ENCODE data around the gene MAP3K6.
"Not testable (repeated sequence)": the region's sequence is repeated elsewhere in the genome, so short reads cannot be mapped to it uniquely, and the experiment has no call there.

MAP3K6 gene

DNA sequence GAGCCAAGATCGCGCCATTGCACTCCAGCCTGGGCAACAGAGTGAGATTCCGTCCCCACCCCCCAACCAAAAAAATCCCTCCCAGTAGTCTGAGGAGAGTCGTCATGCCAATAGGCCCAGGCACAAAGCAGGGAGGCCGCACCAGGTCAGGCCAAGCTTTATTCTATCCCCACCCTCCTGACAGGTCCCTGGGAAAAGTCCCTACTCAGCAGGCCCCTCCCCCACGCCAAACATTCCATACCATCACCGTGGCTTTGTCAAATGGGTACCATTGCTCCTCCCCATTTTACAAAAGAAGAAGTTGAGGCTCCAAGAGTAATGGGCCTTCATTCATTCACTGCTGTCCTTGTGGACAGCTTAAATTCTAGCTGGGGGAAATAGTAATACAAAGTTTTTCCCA lies 31.0 kb upstream of the MAP3K6 start:
- no peak for DNase-seq (ENCODE audit: low spot score)

- no peak for DNase-seq (ENCODE audit: low spot score)
These were observed 30.3 kb upstream of the MAP3K6 start for GRCh38 chr1:27397110-27397509.

- peak; percentile 86 for DNase-seq (ENCODE audit: low spot score)
These were observed 28.9 kb upstream of the MAP3K6 start for GRCh38 chr1:27395441-27396195.

DNA sequence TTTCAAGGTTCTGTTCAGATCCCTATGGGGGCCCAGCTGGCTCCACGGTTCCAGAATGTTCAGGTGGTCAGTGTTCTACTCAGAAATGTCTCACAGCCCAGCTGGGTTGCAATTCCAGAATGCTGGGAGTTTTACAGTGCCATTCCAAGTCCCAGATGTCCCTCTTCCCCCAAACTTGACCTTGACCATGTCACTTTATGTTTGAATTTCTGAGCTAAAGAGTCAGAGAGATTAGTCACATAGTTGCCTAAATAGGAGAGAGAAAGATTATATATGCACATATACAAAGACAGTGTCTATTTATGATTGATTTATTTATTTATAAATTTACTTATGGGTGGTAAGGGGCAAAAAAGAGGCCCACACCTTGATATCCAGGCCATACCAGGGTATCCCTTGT lies 28.2 kb upstream of the MAP3K6 start:
- DNase-seq (ENCODE audit: low spot score), result peak; percentile 69

- DNase-seq (ENCODE audit: low spot score), result no peak
These were observed 27.5 kb upstream of the MAP3K6 start for GRCh38 chr1:27394282-27394658.

- no peak for DNase-seq (ENCODE audit: low spot score)
These were observed 27.0 kb upstream of the MAP3K6 start for GRCh38 chr1:27393641-27394281.

- DNase-seq (ENCODE audit: low spot score), result no peak
These were observed 26.2 kb upstream of the MAP3K6 start for GRCh38 chr1:27392778-27393635.

GRCh38 chr1:27392096-27392777 lies 25.5 kb upstream of the MAP3K6 start, which contains the start of gene GPR3:
Gene GPR3 (plus strand): TSS chr1:27392622. CDS start chr1:27393799, 1,177 bp downstream.
- peak; percentile 98 for DNase-seq (ENCODE audit: low spot score)

DNA sequence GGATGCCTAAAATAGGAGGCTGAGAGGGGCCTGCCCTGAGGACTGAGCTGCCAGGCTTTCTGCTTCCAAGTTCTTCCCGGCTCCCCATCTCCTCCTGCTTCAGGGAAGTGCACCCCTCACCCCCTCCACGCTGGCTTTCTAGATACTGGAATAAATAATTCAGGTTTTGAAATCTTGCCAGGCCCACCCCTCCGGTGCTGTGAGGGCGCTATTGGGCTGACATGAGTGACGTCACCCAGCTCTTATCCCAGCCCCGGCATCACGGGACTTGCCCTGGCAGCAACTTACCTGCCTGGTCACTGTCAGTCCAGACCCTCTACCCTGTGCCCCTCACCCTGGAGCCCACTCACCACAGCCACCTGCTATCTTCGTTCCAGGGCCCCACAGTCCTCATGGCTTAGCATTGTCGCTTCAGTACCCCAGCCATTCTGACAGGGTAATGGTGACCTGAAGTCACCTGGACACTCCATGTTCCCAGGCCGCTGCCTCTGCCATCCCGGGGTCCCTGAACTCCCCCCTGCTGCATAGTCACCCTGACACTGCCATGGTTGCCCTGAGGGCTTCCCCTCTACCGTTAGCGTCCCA lies 24.8 kb upstream of the MAP3K6 start:
- DNase-seq (ENCODE audit: low spot score), result no peak

DNA sequence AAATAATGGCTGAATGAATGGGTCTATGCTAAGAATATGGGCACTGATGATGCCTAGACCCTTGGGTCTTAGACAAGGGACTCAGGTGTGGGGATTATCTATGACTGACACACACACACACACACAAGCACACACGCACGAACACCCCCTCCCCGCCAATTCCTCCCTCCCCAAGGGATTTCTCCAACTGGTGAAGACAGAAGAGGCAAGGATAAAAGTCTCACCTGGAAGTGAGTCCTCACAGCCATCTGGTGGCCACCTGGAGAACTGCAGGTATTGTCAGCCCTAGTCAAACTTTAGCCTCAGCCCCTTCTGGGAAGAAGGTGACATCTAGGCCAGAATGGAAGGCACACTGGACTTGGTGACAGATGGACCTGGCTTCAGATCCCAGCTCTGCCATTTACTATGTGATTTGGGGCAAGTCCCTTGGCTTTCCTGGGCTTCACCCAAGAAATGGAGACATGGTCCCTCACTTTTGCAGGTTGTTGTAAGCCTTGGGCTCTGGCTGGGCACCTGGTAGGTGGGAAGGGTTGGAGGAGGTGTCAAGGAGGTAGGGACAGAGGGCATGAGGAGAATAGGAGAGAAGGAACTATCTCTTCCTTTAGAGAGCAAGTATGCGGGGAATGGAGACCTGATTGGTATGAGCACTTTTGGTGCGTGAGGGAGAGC lies 21.7 kb upstream of the MAP3K6 start:
- DNase-seq (ENCODE audit: low spot score), result no peak

DNA sequence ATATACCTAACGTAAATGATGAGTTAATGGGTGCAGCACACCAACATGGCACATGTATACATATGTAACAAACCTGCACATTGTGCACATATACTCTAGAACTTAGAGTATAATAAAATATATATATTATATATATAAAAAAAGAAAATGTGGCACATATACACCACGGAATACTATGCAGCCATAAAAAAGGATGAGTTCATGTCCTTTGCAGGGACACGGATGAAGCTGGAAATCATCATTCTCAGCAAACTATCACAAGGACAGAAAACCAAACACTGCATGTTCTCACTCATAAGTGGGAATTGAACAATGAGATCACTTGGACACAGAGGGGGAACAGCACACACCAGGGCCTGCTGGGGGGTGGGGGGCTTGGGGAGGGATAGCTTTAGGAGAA lies 18.0 kb upstream of the MAP3K6 start:
- not testable (repeated sequence) for DNase-seq (ENCODE audit: low spot score)

DNA sequence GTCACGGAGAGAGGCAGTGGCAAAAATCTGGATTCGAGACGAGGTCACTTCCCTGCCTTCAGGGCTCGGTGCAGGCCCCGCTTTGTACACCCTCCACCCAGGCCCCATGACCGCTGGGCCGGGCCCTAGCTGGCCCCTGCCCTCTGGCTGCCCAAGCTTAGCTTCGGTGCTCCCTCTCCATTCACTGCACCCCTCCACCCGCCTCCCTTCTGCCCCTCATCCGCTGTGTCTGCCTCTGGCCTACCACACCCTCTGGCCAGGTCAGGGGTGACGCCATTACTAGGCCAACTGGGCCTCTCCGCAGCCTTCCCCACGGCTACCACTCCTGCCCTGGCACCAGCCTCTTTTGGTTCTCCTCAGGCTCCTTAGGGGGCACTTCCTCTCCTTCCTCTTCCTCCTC lies 16.9 kb upstream of the MAP3K6 start:
- no peak for DNase-seq (ENCODE audit: low spot score)

DNA sequence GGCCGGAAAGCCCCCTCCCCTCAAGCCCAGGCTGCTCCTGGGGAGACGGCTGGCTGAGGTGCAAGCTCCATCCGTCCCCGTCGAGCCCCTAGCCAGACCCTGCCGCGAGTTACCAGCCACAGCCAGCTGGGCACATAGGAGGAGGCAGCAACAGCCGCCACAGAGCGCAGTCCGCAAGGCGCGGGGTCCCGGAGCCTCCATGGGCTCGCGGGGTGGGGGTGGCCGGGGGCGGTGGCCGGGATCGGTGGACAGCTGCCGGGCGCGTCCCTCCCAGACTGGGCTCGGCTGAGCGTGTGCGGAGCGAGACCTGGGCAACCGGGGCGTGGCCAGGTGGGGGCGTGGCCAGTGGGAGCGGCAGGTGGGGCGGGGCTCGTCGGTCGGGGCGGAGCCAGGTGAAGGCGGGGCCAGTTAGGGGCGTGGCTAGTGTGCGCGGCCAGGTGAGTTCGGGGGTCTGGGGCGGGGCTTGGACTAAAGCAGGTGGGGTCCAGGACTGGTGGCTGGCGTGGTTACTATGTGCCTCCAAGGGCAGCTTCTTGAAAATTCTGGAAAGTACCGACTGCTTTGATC lies 16.4 kb upstream of the MAP3K6 start, which contains the start of gene CD164L2:
CD164L2 (minus strand) TSS at position 295 of the 567 bp plus-strand sequence; CDS start at position 201, 94 bp downstream.
- DNase-seq (ENCODE audit: low spot score), result no peak

DNA sequence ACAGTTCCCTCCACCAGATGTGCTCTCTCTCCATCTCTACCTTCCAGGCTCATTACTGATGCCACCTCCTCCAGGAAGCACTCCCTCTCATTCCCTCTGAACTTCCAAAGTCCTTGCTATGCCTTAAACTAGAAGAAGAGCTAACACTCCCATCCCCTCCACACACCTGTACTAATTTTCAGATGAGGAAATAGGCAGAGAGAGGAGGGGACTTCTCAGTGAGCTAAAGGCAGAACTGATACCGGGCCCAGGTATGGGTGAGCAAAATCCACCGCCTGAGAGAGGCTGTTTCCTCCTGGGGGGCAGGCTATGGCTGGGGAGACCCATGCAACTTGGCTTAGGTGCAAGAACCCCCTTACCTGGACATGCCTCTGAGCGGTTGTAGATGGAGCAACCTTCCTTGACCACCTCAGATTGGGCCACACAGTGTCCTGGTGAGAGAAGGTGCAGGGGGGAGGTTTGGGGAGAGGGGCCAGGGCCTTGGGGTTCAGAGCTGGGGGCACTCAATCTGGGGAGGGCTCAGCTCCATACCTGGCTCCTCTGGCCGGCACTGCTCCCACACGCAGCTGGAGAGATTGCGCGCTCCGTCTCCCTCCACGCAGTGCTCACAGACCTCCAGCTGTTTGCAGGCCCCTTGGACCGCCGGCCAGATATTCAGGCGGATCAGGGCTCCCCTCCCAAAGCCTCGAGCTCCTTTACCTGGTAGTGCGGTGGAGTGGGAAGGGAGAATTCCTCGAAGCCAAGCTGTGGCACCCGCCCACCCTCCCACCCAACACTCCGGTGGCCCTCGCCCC lies 15.4 kb upstream of the MAP3K6 start:
- no peak for DNase-seq (ENCODE audit: low spot score)

GRCh38 chr1:27380766-27381733 lies 14.3 kb upstream of the MAP3K6 start:
- DNase-seq (ENCODE audit: low spot score), result no peak

DNA sequence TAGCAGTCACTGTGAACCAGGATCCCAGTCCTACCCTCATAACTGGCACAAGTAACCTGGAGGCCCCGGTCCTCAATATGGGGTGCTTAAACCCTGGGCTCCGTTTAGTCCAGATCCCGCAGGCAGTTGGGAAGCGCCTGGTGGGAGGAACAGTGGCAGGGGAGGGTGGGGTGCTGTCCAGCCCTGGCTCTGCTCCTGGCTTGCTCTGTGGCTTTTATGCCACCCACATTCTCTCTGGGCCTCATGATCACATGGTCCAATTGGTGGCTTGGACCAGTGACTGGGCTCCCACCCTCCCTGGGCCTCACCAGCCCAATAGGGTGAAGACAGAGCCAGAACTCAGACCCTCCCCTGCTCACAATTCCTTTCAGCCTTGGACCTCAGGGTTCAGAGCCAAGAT lies 13.5 kb upstream of the MAP3K6 start:
- no peak for DNase-seq (ENCODE audit: low spot score)

DNA sequence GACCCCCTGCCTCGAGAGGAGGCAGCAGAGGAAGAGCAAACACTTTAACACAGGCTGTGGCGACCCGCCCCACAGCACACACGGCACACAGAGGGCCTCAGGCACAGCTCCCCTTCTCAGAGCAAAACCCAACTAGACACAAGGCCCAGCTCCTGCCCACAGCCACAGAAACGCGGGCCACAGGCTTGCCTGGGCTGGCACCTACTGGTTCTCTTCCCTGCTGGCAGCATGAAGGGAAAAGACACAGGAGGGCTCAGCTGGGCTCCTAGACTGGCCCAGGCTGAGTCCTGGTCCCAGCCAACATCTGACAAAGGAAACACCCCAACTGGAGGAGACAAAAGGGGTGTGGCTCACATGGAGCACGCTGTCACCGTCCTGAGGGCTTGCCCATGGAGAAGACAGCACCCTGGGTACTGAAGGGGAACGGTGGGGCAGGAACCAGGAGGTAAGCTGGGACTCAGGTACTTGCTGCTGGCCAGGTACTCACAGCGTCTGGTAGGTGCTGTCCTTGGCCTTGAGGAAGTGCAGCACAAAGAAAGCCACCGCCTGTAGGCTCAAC lies 12.9 kb upstream of the MAP3K6 start:
- DNase-seq (ENCODE audit: low spot score), result no peak

- no peak for DNase-seq (ENCODE audit: low spot score)
These were observed 11.2 kb upstream of the MAP3K6 start for GRCh38 chr1:27377760-27378495.

Data from hepatic stellate cell (primary cell).